Stimulated activated CD8-positive, alpha-beta memory T cell treated with anti-CD3 and anti-CD28 coated beads, Interleukin-7, amount 100 ng/mL, for 48 hours (primary cell): ENCODE results near the gene RTBDN.
"Not testable (repeated sequence)": the region's sequence is repeated elsewhere in the genome, so short reads cannot be mapped to it uniquely, and the experiment has no call there.

ENCODE experiments used
- DNase-seq, 2 donors: peaks; one replicate each; pipeline ENCODE4 v3.0.0-alpha.2; 2020; ENCODE audit warnings: low read depth in 1 of 2; ENCODE audit errors: extremely low read depth in 1 of 2

Gene RTBDN

GRCh38 chr19:12825254-12826131 is 8.9 kb downstream of the RTBDN start:
- no peak for DNase-seq

- no peak for DNase-seq
Observed at GRCh38 chr19:12821761-12822160, 12.6 kb downstream of the RTBDN start.

GRCh38 chr19:12817810-12818209 is 16.6 kb downstream of the RTBDN start:
- not testable (repeated sequence) for DNase-seq

GRCh38 chr19:12817188-12817587 is 17.2 kb downstream of the RTBDN start:
- DNase-seq: not testable (repeated sequence)

GRCh38 chr19:12815088-12815487 is 19.3 kb downstream of the RTBDN start:
- no peak for DNase-seq

GRCh38 chr19:12806242-12807081 is 27.9 kb downstream of the RTBDN start, which contains the start of gene RNASEH2A:
Gene RNASEH2A, plus strand, starts transcription at chr19:12806584. Its CDS starts 90 bp downstream, at chr19:12806674.
- peak; percentile 77 to 78 for DNase-seq

- no peak for DNase-seq
Observed at GRCh38 chr19:12804051-12804450, 30.3 kb downstream of the RTBDN start.

- no peak for DNase-seq
Observed at GRCh38 chr19:12802267-12803106, 31.9 kb downstream of the RTBDN start.

GRCh38 chr19:12801466-12802266 is 32.7 kb downstream of the RTBDN start, which contains the start of the genes PRDX2 and THSD8:
Gene PRDX2, minus strand, starts transcription at chr19:12801800. Its CDS starts 539 bp downstream, at chr19:12801261.
Gene THSD8, plus strand, starts transcription at chr19:12802069. Its CDS starts 3 bp downstream, at chr19:12802072.
- peak in 1 of 2 donors; percentile 61 for DNase-seq

GRCh38 chr19:12800923-12801465 is 33.4 kb downstream of the RTBDN start:
- no peak for DNase-seq

GRCh38 chr19:12800466-12800770 is 34.0 kb downstream of the RTBDN start:
- DNase-seq: no peak

GRCh38 chr19:12799742-12800465 is 34.5 kb downstream of the RTBDN start:
- no peak for DNase-seq

- DNase-seq: not testable (repeated sequence)
Observed at GRCh38 chr19:12797607-12798006, 36.8 kb downstream of the RTBDN start.

- no peak for DNase-seq
Observed at GRCh38 chr19:12797141-12797587, 37.2 kb downstream of the RTBDN start.

GRCh38 chr19:12796146-12797071 is 38.0 kb downstream of the RTBDN start:
- DNase-seq: no peak

GRCh38 chr19:12794971-12795381 is 39.4 kb downstream of the RTBDN start:
- DNase-seq: no peak

- DNase-seq: no peak
Observed at GRCh38 chr19:12794196-12794941, 40.0 kb downstream of the RTBDN start.
